Thoracic aorta (tissue), 2 donors: ENCODE results near the gene KHK. TPM values are rescaled to one million over a fixed set of nuclear protein-coding genes. Genes with fewer than 3 reads are reported as not detected.
A peak's percentile ranks its signal among the peaks of the same experiment; 100 is the strongest.

Experiments used
- ATAC-seq: fragments of 150-250 bp; one replicate; pipeline ENCODE4 v1.8.0; 2017; ENCODE audit warnings: low read depth; ENCODE audit not compliant: insufficient number of reproducible peaks, low FRiP score
- DNase-seq: peaks from one replicate; pipeline ENCODE4 v3.0.0-alpha.2; 2020; ENCODE audit warnings: low spot score
- H3K27ac ChIP-seq, 2 donors: fragments of 200-600 bp; sonication (generic); 1 replicate in 1 of 2; 2 replicates in 1 of 2; pipeline ENCODE4 v1.5.1; 2016; ENCODE audit warnings: mild to moderate bottlenecking in 2 of 2, moderate library complexity in 2 of 2
- H3K27me3 ChIP-seq: fragments of 200-600 bp; sonication (generic); replicated peaks from 2 replicates; pipeline ENCODE4 v1.6.0; 2016; ENCODE audit warnings: mild to moderate bottlenecking; ENCODE audit not compliant: insufficient read depth
- H3K36me3 ChIP-seq: fragments of 200-600 bp; sonication (generic); one replicate; pipeline ENCODE4 v1.5.1; 2016
- H3K4me1 ChIP-seq, 2 donors: fragments of 200-600 bp; sonication (generic); 1 replicate in 1 of 2; 2 replicates in 1 of 2; pipeline versions ENCODE4 v1.5.1 to v1.6.0; 2016; ENCODE audit warnings: low read depth in 2 of 2, mild to moderate bottlenecking in 1 of 2; ENCODE audit not compliant: control insufficient read depth in 1 of 2
- H3K4me3 ChIP-seq: fragments of 200-600 bp; sonication (generic); 2 replicates; pipeline ENCODE4 v1.5.1; 2016; ENCODE audit warnings: mild to moderate bottlenecking
- H3K9me3 ChIP-seq: fragments of 200-600 bp; sonication (generic); 2 replicates; pipeline ENCODE4 v1.5.1; 2016
- total RNA-seq, 2 donors: library from RNA; depleted of rRNA; stranded (reverse); fragments of >200 nt; gene quantifications; one replicate each; pipeline versions ENCODE4 v1.1.0 to v1.2.3, GENCODE V29; 2016
- TF ChIP-seq, protein P1 (sequence below): fragments of 200-600 bp; sonication (generic); IDR thresholded peaks from one replicate; pipeline ENCODE4 v1.5.1; 2019; ENCODE audit warnings: antibody characterized with exemption

KHK gene
- total RNA-seq, 2 donors from 2014 or later: 1.5 to 2.6 TPM

DNA sequence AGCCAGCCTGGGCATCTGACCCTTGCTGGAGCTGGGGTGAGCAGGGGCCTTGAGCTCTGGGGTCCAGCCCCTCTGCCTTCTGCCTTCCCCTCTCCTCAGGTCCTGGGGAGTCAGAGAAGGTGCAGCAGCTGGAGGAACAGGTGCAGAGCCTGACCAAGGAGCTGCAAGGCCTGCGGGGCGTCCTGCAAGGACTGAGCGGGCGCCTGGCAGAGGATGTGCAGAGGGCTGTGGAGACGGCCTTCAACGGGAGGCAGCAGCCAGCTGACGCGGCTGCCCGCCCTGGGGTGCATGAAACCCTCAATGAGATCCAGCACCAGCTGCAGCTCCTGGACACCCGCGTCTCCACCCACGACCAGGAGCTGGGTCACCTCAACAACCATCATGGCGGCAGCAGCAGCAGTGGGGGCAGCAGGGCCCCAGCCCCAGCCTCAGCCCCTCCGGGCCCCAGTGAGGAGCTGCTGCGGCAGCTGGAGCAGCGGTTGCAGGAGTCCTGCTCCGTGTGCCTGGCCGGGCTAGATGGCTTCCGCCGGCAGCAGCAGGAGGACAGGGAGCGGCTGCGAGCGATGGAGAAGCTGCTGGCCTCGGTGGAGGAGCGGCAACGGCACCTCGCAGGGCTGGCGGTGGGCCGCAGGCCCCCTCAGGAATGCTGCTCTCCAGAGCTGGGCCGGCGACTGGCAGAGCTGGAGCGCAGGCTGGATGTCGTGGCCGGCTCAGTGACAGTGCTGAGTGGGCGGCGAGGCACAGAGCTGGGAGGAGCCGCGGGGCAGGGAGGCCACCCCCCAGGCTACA, 4.4 kb upstream of the KHK start:
- TF ChIP-seq, protein P1, sequence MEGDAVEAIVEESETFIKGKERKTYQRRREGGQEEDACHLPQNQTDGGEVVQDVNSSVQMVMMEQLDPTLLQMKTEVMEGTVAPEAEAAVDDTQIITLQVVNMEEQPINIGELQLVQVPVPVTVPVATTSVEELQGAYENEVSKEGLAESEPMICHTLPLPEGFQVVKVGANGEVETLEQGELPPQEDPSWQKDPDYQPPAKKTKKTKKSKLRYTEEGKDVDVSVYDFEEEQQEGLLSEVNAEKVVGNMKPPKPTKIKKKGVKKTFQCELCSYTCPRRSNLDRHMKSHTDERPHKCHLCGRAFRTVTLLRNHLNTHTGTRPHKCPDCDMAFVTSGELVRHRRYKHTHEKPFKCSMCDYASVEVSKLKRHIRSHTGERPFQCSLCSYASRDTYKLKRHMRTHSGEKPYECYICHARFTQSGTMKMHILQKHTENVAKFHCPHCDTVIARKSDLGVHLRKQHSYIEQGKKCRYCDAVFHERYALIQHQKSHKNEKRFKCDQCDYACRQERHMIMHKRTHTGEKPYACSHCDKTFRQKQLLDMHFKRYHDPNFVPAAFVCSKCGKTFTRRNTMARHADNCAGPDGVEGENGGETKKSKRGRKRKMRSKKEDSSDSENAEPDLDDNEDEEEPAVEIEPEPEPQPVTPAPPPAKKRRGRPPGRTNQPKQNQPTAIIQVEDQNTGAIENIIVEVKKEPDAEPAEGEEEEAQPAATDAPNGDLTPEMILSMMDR: no peak
- no peak for ATAC-seq

DNA sequence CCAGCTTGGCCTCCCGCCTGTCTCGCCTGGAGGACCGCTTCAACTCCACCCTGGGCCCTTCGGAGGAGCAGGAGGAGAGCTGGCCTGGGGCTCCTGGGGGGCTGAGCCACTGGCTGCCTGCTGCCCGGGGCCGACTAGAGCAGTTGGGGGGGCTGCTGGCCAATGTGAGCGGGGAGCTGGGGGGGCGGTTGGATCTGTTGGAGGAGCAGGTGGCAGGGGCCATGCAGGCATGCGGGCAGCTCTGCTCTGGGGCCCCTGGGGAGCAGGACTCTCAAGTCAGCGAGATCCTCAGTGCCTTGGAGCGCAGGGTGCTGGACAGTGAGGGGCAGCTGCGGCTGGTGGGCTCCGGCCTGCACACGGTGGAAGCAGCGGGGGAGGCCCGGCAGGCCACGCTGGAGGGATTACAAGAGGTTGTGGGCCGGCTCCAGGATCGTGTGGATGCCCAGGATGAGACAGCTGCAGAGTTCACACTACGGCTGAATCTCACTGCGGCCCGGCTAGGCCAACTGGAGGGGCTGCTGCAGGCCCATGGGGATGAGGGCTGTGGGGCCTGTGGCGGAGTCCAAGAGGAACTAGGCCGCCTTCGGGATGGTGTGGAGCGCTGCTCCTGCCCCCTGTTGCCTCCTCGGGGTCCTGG, 3.7 kb upstream of the KHK start:
- Histone ChIP-seq H3K36me3 (peaks cover 14% of the 10 kb centered on the region), H3K9me3 (no peaks in the 10 kb centered on the region), H3K4me1 (peaks cover 35 to 66% of the 10 kb centered on the region in 2 donors), H3K27me3 (no peaks in the 10 kb centered on the region), H3K27ac (no peak overlapping the region), H3K4me3 (no peak overlapping the region)
- DNase-seq (no peak), ATAC-seq (no peak)
- TF ChIP-seq, protein P1: no peak

More for the DNA sequence above, 4.4 kb upstream of the KHK start:
- no peak for DNase-seq
- peaks cover 14% of the 10 kb centered on the region for H3K36me3 ChIP-seq
- H3K4me3 ChIP-seq: no peak overlapping the region
- H3K27ac ChIP-seq: peak overlapping the region in 1 of 2 donors; percentile 60
- H3K4me1 ChIP-seq: peaks cover 36 to 66% of the 10 kb centered on the region in 2 donors
- H3K27me3 ChIP-seq: no peaks in the 10 kb centered on the region
- H3K9me3 ChIP-seq: no peaks in the 10 kb centered on the region

DNA sequence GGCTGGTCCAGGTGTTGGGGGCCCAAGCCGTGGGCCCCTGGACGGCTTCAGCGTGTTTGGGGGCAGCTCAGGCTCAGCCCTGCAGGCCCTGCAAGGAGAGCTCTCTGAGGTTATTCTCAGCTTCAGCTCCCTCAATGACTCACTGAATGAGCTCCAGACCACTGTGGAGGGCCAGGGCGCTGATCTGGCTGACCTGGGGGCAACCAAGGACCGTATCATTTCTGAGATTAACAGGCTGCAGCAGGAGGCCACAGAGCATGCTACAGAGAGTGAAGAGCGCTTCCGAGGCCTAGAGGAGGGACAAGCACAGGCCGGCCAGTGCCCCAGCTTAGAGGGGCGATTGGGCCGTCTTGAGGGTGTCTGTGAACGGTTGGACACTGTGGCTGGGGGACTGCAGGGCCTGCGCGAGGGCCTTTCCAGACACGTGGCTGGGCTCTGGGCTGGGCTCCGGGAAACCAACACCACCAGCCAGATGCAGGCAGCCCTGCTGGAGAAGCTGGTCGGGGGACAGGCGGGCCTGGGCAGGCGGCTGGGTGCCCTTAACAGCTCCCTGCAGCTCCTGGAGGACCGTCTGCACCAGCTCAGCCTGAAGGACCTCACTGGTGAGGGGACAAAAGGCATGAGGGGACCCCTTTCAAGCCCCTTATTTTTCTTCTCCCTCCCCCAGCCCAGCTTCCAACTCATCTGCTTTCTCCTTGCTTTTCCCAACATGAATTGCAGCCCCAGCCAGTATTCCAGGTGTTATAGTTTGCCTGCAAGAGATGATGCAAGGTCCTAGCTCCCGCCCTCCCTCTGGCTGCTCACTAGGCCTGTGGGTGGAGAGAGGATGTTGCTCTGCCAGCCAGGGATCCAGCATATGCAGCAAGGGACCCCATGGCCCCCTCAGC, 2.9 kb upstream of the KHK start:
- Histone ChIP-seq H3K27ac (no peak overlapping the region), H3K4me3 (no peak overlapping the region), H3K27me3 (no peaks in the 10 kb centered on the region), H3K36me3 (peaks cover 14% of the 10 kb centered on the region), H3K4me1 (peaks cover 34 to 67% of the 10 kb centered on the region in 2 donors), H3K9me3 (no peaks in the 10 kb centered on the region)
- TF ChIP-seq, protein P1: no peak
- DNase-seq (no peak), ATAC-seq (no peak)

DNA sequence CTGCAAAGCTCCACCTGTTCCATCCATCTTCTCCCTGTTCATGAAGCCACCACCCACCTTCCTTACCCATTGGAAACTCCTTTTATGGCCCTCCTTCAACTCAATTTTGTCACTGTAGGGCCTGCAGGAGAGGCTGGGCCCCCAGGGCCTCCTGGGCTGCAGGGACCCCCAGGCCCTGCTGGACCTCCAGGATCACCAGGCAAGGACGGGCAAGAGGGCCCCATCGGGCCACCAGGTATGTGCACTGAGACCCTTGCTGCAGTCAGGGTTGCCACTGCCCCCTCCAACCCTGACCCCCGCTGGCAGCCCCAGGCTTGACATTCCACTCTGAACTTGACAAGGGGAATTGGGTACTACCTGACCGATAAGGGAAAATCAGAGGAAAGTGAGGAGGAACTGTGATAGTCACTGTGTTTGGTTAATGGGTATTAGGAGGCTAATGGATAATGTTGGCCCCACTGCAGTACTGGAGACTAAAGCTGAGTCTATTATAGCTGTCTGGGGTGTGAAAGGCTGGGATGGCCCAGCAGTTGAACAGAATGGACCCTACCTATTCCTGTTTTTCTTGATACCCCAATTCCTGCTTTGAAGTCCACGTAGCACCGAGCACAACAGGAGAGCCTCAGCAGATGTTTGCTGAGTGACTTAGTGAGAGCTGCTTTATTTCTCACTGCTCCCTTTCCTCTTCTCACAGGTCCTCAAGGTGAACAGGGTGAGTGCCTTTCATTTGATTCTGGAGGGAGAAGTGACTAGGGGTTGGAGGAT, 2.1 kb upstream of the KHK start:
- H3K9me3 ChIP-seq: no peaks in the 10 kb centered on the region
- H3K36me3 ChIP-seq: peaks cover 14% of the 10 kb centered on the region
- H3K4me1 ChIP-seq: peaks cover 34 to 67% of the 10 kb centered on the region in 2 donors
- no peak overlapping the region for H3K4me3 ChIP-seq
- no peak for ATAC-seq
- H3K27me3 ChIP-seq: no peaks in the 10 kb centered on the region
- TF ChIP-seq, protein P1: no peak
- peak overlapping the region in 1 of 2 donors; percentile 87 for H3K27ac ChIP-seq
- DNase-seq: no peak
